ENCODE measurements around the gene ITGA2B. TPM values are rescaled to one million over a fixed set of nuclear protein-coding genes. Genes with fewer than 3 reads are reported as not detected.

The ITGA2B gene
- total and polyA plus RNA-seq, 2 of the 8 experiments (the other 6 are each of a cell fraction or from before 2014, with no cell fraction given) = 6.9 to 12.3 TPM

DNA sequence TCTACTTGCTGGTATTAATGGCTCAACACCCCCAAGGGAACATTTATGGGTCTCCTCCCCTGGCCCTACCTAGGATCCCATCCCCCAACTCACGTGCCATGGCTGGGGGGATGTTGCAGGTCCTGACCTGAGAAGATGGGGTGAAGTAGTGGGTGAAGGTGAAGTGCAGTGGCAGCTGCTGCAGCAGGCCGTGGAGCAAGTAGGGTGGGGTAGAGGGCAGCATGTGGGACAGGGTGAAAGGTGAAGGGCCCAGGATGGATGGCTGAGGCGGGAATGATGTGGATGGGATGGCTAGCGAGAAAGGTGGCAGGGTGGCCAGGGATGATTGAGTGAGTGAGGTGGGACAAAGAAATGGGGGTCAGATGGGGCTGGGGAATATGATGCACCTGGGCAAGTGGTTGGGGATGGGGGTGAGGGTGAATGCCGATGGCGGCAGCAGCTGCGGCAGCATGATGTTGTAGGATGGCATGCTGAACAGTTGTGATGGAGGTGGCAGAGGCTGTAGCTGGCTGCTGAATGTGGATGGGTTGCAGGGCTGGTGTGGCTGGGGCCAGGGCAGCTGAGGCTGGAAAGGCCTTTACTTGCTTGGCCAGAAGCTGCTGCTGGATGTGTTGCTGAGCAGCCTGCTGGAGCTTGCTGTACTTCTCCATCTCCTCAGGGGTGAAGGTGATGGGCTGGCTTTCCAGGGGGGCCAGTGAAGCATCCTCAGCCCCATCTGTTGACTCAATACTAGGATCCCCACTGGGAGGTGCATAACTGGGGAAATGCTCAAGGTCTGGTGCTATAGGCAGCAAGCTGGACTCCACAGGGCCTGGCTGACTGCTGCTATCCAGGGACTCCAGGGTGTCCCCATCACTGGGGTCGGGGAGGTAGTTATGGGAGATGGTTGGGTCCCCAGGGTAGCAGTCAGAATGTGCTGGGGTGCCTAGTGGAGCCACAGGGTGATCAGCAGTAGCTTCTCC lies 8.3 kb upstream of the ITGA2B start:
- no peak overlapping the region for H2AFZ ChIP-seq (ENCODE audit: low read length)
- H2BK120ac ChIP-seq (replicated peaks; ENCODE audit: low read depth, low read length) = no peak overlapping the region
- H2AK5ac ChIP-seq (ENCODE audit: low read depth, low read length) = no peak overlapping the region
- no peak overlapping the region for H3K14ac ChIP-seq (ENCODE audit: insufficient read length)
- FAIRE-seq (no peak), DNase-seq (ENCODE audit: low read depth in 1 of 2, low spot score in 2 of 2) (peak in 1 of 2 experiments; percentile 29)
- H3K4me3 ChIP-seq (ENCODE audit: extremely low read depth in 1 of 4, insufficient read depth in 2 of 4, low read depth in 3 of 4, low read length in 4 of 4) = no peak overlapping the region
- H3K23ac ChIP-seq (ENCODE audit: insufficient read length) = no peak overlapping the region
- H2BK15ac ChIP-seq (ENCODE audit: low read length) = no peak overlapping the region
- H3K79me2 ChIP-seq (ENCODE audit: control insufficient read depth in 1 of 2, insufficient read depth in 2 of 2, low read length in 2 of 2) = no peaks in the 10 kb centered on the region
- POLR2A ChIA-PET (ENCODE audit: partially characterized antibody) = interaction anchor here (1.1 kb wide), 1 partner anchor 12 kb away, joined by 3 read pairs; no protein-coding TSS in a partner anchor
- no peak overlapping the region for H3K9ac ChIP-seq (replicated peaks in 1 of 4; ENCODE audit: extremely low read depth in 1 of 4, low read depth in 3 of 4, low read length in 3 of 4)
- H3K79me1 ChIP-seq (ENCODE audit: low read depth, low read length) = no peaks in the 10 kb centered on the region
- H4K8ac ChIP-seq (ENCODE audit: extremely low read depth, insufficient read depth, low read length) = peak overlapping the region; percentile 47; the same call in 1 of the 2 replicates
- H4K20me1 ChIP-seq (replicated peaks in 1 of 2; ENCODE audit: control insufficient read depth in 1 of 2, insufficient read depth in 2 of 2, low read length in 2 of 2) = peaks cover 0 to 2% of the 10 kb centered on the region in 2 experiments
- H4K5ac ChIP-seq (ENCODE audit: insufficient read length, low read depth, low read length) = no peak overlapping the region
- no peaks in the 10 kb centered on the region for H3K4me1 ChIP-seq (replicated peaks in 1 of 4; ENCODE audit: control insufficient read depth in 3 of 4, insufficient read depth in 4 of 4, low read length in 3 of 4)
- H2BK5ac ChIP-seq (ENCODE audit: low read depth, low read length) = peak overlapping the region; percentile 14; the same call in 1 of the 2 replicates
- H3K18ac ChIP-seq (ENCODE audit: extremely low read depth, low read length) = no peak overlapping the region
- H3K9me3 ChIP-seq (ENCODE audit: insufficient read depth in 2 of 2, low read depth in 1 of 2, low read length in 1 of 2) = no peaks in the 10 kb centered on the region
- 89% methylated on average over 8 of the region's 8 CpGs; no CpG with 5 or more reads in 1 of the 2 experiments for WGBS, 2 experiments (ENCODE audit: extremely low coverage in 1 of 2, insufficient coverage in 1 of 2, insufficient read length in 1 of 2, insufficient replicate concordance in 2 of 2, low coverage in 1 of 2, low lambda C conversion rate in 2 of 2, missing lambda C conversion rate in 1 of 2)
- CTCF ChIA-PET (ENCODE audit: partially characterized antibody) = interaction anchor here (0.9 to 4.4 kb wide), 7 partner anchors 11 to 236 kb away, joined by 3 to 29 read pairs (median 5); no protein-coding TSS in a partner anchor
- no peaks in the 10 kb centered on the region for H3K27me3 ChIP-seq (replicated peaks in 1 of 4; ENCODE audit: control insufficient read depth in 3 of 4, extremely low read depth in 1 of 4, insufficient read depth in 3 of 4, low read length in 3 of 4)
- no peak overlapping the region for H3K4me2 ChIP-seq (ENCODE audit: insufficient read depth in 1 of 2, low read depth in 2 of 2, low read length in 2 of 2)
- H3K4ac ChIP-seq (replicated peaks; ENCODE audit: insufficient read length, low read depth, low read length) = no peak overlapping the region
- no peaks in the 10 kb centered on the region for H3K23me2 ChIP-seq (ENCODE audit: low read depth, low read length)
- no peak overlapping the region for H3K27ac ChIP-seq (ENCODE audit: low read depth, low read length)
- H2BK12ac ChIP-seq (ENCODE audit: low read depth, low read length) = no peak overlapping the region
- H3K36me3 ChIP-seq (ENCODE audit: control insufficient read depth in 2 of 4, insufficient read depth in 4 of 4, low read length in 3 of 4) = peaks cover 21 to 42% (median 32%) of the 10 kb centered on the region in 4 experiments; a peak in 7 of 8 replicates
- no peak overlapping the region for H2BK20ac ChIP-seq (ENCODE audit: low read length)
- H4K91ac ChIP-seq (replicated peaks; ENCODE audit: insufficient read length, low read length) = no peak overlapping the region
- no peak overlapping the region for H3K56ac ChIP-seq (replicated peaks; ENCODE audit: insufficient read length, low read depth, low read length)
- TF ChIP-seq ATF2 (IDR thresholded peaks at IDR 0.05; ENCODE audit: low read length) (no peak), GTF2F1 (IDR thresholded peaks at IDR 0.05; ENCODE audit: borderline replicate concordance, low read depth, low read length) (no peak), CTCF (IDR thresholded peaks at IDR 0.05; ENCODE audit: control extremely low read depth in 1 of 3, insufficient read depth in 1 of 3, low read depth in 1 of 3, low read length in 3 of 3) (no peak), FOSL1 (IDR thresholded peaks at IDR 0.05; ENCODE audit: insufficient read depth, low read depth, low read length) (no peak), BCL11A (IDR thresholded peaks at IDR 0.05; ENCODE audit: low read depth in 2 of 2, low read length in 2 of 2) (no peak)
